ENCODE data around the gene SPPL3.
"Not testable (repeated sequence)": the region's sequence is repeated elsewhere in the genome, so short reads cannot be mapped to it uniquely, and the experiment has no call there.

Gene SPPL3

GRCh38 chr12:120844297-120844696 lies 59.9 kb downstream of the SPPL3 start:
- no peak for DNase-seq (ENCODE audit: low read depth)

GRCh38 chr12:120843472-120843871 lies 60.7 kb downstream of the SPPL3 start:
- DNase-seq (ENCODE audit: low read depth) = no peak

- DNase-seq (ENCODE audit: low read depth) = no peak
Observed at GRCh38 chr12:120842595-120842994, 61.6 kb downstream of the SPPL3 start.

- no peak for DNase-seq (ENCODE audit: low read depth)
Observed at GRCh38 chr12:120841525-120841924, 62.6 kb downstream of the SPPL3 start.

GRCh38 chr12:120839503-120839902 lies 64.7 kb downstream of the SPPL3 start:
- no peak for DNase-seq (ENCODE audit: low read depth)

GRCh38 chr12:120838629-120839383 lies 65.4 kb downstream of the SPPL3 start:
- DNase-seq (ENCODE audit: low read depth) = not testable (repeated sequence)

- no peak for DNase-seq (ENCODE audit: low read depth)
Observed at GRCh38 chr12:120836114-120836684, 68.0 kb downstream of the SPPL3 start.

- no peak for DNase-seq (ENCODE audit: low read depth)
Observed at GRCh38 chr12:120835657-120836056, 68.5 kb downstream of the SPPL3 start.

- DNase-seq (ENCODE audit: low read depth) = no peak
Observed at GRCh38 chr12:120835304-120835612, 68.9 kb downstream of the SPPL3 start.

GRCh38 chr12:120834489-120835303 lies 69.5 kb downstream of the SPPL3 start:
- DNase-seq (ENCODE audit: low read depth) = no peak

- no peak for DNase-seq (ENCODE audit: low read depth)
Observed at GRCh38 chr12:120833849-120834248, 70.3 kb downstream of the SPPL3 start.

GRCh38 chr12:120832737-120833136 lies 71.4 kb downstream of the SPPL3 start:
- DNase-seq (ENCODE audit: low read depth) = no peak

GRCh38 chr12:120831648-120832267 lies 72.4 kb downstream of the SPPL3 start:
- DNase-seq (ENCODE audit: low read depth) = no peak

- no peak for DNase-seq (ENCODE audit: low read depth)
Observed at GRCh38 chr12:120830966-120831365, 73.2 kb downstream of the SPPL3 start.

- DNase-seq (ENCODE audit: low read depth) = no peak
Observed at GRCh38 chr12:120830052-120830940, 73.9 kb downstream of the SPPL3 start.

GRCh38 chr12:120826335-120826734 lies 77.8 kb downstream of the SPPL3 start:
- no peak for DNase-seq (ENCODE audit: low read depth)

- DNase-seq (ENCODE audit: low read depth) = no peak
Observed at GRCh38 chr12:120825337-120825736, 78.8 kb downstream of the SPPL3 start.

GRCh38 chr12:120822832-120823503 lies 81.2 kb downstream of the SPPL3 start:
- no peak for DNase-seq (ENCODE audit: low read depth)

- no peak for DNase-seq (ENCODE audit: low read depth)
Observed at GRCh38 chr12:120821878-120822277, 82.3 kb downstream of the SPPL3 start.

GRCh38 chr12:120820884-120821510 lies 83.2 kb downstream of the SPPL3 start:
- DNase-seq (ENCODE audit: low read depth) = peak; percentile 51

GRCh38 chr12:120818416-120818815 lies 85.7 kb downstream of the SPPL3 start:
- no peak for DNase-seq (ENCODE audit: low read depth)

Data from activated T-cell treated with anti-CD3 and anti-CD28 coated beads for 24 hours (primary cell).